OCI-LY3 (cell line): ENCODE results near the gene ATG2A.
A peak's percentile ranks its signal among the peaks of the same experiment; 100 is the strongest.

Experiments used
- H2AFZ ChIP-seq: fragments of 200-600, 300-600 bp; shearing (Covaris generic); 2 replicates; pipeline ENCODE4 v1.6.0; 2014; ENCODE audit warnings: antibody characterized with exemption, low read depth, low read length
- H3K27ac ChIP-seq: fragments of 200-600, 300-600 bp; sonication (generic); 2 replicates; pipeline ENCODE4 v1.5.1; 2014; ENCODE audit warnings: mild to moderate bottlenecking, low read length, moderate library complexity, mixed read lengths
- H3K27me3 ChIP-seq: fragments of 200-600, 300-600 bp; sonication (generic); 2 replicates; pipeline ENCODE4 v1.6.1; 2014; ENCODE audit warnings: low read depth, low read length, mixed read lengths
- H3K36me3 ChIP-seq: fragments of 200-600, 300-600 bp; sonication (generic); replicated peaks from 2 replicates; pipeline ENCODE3; 2014; ENCODE audit warnings: low read depth, low read length, mixed read lengths
- H3K4me1 ChIP-seq: fragments of 300-600, 200-600 bp; sonication (generic); 2 replicates; pipeline ENCODE4 v1.6.1; 2014; ENCODE audit warnings: low read length, mixed read lengths
- H3K4me2 ChIP-seq: fragments of 200-600, 300-600 bp; sonication (generic); 2 replicates; pipeline ENCODE4 v1.6.1; 2014; ENCODE audit warnings: low read length, mixed read lengths
- H3K4me3 ChIP-seq: fragments of 300-600, 200-600 bp; sonication (generic); 2 replicates; pipeline ENCODE4 v1.5.1; 2014; ENCODE audit warnings: antibody characterized with exemption, mild to moderate bottlenecking, low read length, moderate library complexity
- H3K79me2 ChIP-seq: fragments of 300-600, 200-600 bp; shearing (Covaris generic); 2 replicates; pipeline ENCODE4 v1.6.1; 2014; ENCODE audit warnings: mild to moderate bottlenecking, low read length, mixed read lengths
- H3K9ac ChIP-seq: fragments of 300-600, 200-600 bp; shearing (Covaris generic); 2 replicates; pipeline ENCODE4 v1.6.0; 2014; ENCODE audit warnings: mild to moderate bottlenecking, low read length, moderate library complexity
- H3K9me3 ChIP-seq: fragments of 200-600, 300-600 bp; shearing (Covaris generic); 2 replicates; pipeline ENCODE4 v1.6.1; 2014; ENCODE audit warnings: low read length, mixed read lengths; ENCODE audit not compliant: insufficient read depth
- H4K20me1 ChIP-seq: fragments of 200-600, 300-600 bp; sonication (generic); 2 replicates; pipeline ENCODE4 v1.6.1; 2016; ENCODE audit warnings: low read length, mixed read lengths; ENCODE audit not compliant: insufficient read depth
- CTCF ChIP-seq: fragments of 200-600, 300-600 bp; sonication (generic); IDR thresholded peaks from 2 replicates; pipeline ENCODE4 v1.5.1; 2014; ENCODE audit warnings: antibody characterized with exemption, low read length, low read depth
- EZH2phosphoT487 ChIP-seq: fragments of 200-600 bp; shearing (Covaris generic); IDR thresholded peaks from 2 replicates; pipeline ENCODE4 v1.6.1; 2018; ENCODE audit warnings: antibody characterized with exemption, mixed run types, low read depth

The ATG2A gene

GRCh38 chr11:64857485-64857884 is 59.5 kb downstream of the ATG2A start:
- peaks cover 40% of the 10 kb centered on the region for H3K36me3 ChIP-seq
- H3K27ac ChIP-seq: no peak overlapping the region
- H3K9ac ChIP-seq: no peak overlapping the region
- TF ChIP-seq CTCF (no peak), EZH2phosphoT487 (no peak)
- H3K4me3 ChIP-seq: no peak overlapping the region
- H3K4me2 ChIP-seq: no peak overlapping the region
- H3K27me3 ChIP-seq: no peaks in the 10 kb centered on the region
- no peaks in the 10 kb centered on the region for H3K9me3 ChIP-seq
- H2AFZ ChIP-seq: no peak overlapping the region
- H3K4me1 ChIP-seq: peaks cover 92% of the 10 kb centered on the region
- H4K20me1 ChIP-seq: no peaks in the 10 kb centered on the region
- peaks cover 47% of the 10 kb centered on the region for H3K79me2 ChIP-seq

- H4K20me1 ChIP-seq: no peaks in the 10 kb centered on the region
- H3K4me3 ChIP-seq: no peak overlapping the region
- H3K36me3 ChIP-seq: peaks cover 40% of the 10 kb centered on the region
- peak overlapping the region; percentile 38 for H3K4me2 ChIP-seq
- H2AFZ ChIP-seq: no peak overlapping the region
- no peak overlapping the region; the same call in 1 of the 2 replicates for H3K27ac ChIP-seq
- H3K4me1 ChIP-seq: peaks cover 92% of the 10 kb centered on the region
- H3K79me2 ChIP-seq: peaks cover 40% of the 10 kb centered on the region
- H3K27me3 ChIP-seq: no peaks in the 10 kb centered on the region
- peak overlapping the region; percentile 14; the same call in 1 of the 2 replicates for H3K9ac ChIP-seq
- TF ChIP-seq EZH2phosphoT487 (no peak), CTCF (no peak)
- H3K9me3 ChIP-seq: no peaks in the 10 kb centered on the region
These were observed 60.4 kb downstream of the ATG2A start for GRCh38 chr11:64856382-64857227.

GRCh38 chr11:64855596-64856304 is 61.3 kb downstream of the ATG2A start:
- Histone ChIP-seq H3K36me3 (peaks cover 40% of the 10 kb centered on the region), H3K4me3 (peak overlapping the region; percentile 3; the same call in 1 of the 2 replicates), H3K27me3 (no peaks in the 10 kb centered on the region), H3K9ac (peak overlapping the region; percentile 6; the same call in 1 of the 2 replicates), H4K20me1 (no peaks in the 10 kb centered on the region), H3K4me1 (peaks cover 93% of the 10 kb centered on the region), H2AFZ (no peak overlapping the region), H3K4me2 (peak overlapping the region; percentile 91), H3K79me2 (peaks cover 34% of the 10 kb centered on the region), H3K9me3 (no peaks in the 10 kb centered on the region), H3K27ac (peak overlapping the region; percentile 99)
- no peak for TF ChIP-seq EZH2phosphoT487
- TF ChIP-seq CTCF: no peak
